Measurements from ENCODE around the gene SRSF3.

DNA sequence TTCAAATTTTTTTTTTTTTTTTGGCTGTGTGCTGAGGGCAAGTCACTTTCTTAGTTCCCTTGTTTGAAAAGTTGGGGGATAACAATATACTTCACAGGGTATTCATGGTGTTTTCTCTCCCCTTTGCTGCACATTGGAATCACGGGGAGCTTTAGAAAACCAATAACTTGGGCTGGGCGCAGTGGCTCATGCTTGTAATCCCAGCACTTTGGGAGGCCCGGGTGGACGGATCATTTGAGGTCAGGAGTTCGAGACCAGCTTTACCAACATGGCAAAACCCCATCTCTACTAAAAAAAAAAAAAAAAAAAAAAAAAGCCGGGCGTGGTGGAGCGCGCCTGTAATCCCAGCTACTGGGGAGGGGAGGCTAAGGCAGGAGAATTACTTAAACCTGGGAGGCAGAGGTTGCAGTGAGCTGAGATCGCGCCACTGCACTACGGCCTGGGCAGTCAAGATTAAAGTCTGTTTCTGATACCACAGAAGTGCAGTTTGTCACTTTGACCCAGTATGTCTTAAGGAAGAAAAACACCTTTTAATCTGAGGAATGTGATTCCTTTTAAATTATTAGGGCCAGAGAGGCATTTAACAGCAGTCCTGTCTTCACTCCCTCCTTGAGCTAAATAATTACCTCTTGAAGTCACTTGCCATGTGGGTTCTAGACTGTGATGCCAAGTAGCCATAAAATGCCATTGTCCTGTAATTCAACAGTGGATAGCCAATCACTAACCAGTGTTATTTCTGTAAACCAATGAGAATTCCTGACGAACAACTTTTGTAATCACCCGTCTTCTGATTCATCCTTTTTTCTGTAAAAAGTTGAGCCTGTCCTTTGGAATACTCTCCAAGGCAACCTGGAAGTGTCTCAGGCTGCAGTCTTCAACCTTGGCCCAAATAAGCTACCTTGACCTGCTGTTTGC is 16.1 kb downstream of the SRSF3 start:
- TF ChIP-seq EZH2 (IDR thresholded peaks at IDR 0.05; ENCODE audit: borderline replicate concordance, low read depth, low read length, poor library complexity, severe bottlenecking): no peak
- TF ChIP-seq, protein P1, sequence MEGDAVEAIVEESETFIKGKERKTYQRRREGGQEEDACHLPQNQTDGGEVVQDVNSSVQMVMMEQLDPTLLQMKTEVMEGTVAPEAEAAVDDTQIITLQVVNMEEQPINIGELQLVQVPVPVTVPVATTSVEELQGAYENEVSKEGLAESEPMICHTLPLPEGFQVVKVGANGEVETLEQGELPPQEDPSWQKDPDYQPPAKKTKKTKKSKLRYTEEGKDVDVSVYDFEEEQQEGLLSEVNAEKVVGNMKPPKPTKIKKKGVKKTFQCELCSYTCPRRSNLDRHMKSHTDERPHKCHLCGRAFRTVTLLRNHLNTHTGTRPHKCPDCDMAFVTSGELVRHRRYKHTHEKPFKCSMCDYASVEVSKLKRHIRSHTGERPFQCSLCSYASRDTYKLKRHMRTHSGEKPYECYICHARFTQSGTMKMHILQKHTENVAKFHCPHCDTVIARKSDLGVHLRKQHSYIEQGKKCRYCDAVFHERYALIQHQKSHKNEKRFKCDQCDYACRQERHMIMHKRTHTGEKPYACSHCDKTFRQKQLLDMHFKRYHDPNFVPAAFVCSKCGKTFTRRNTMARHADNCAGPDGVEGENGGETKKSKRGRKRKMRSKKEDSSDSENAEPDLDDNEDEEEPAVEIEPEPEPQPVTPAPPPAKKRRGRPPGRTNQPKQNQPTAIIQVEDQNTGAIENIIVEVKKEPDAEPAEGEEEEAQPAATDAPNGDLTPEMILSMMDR (conservative IDR thresholded peaks at IDR 0.05; ENCODE audit: low read depth, low read length): no peak
